Loucy (cell line): ENCODE data around the gene SDK2.

Experiments
- CTCF ChIP-seq: fragments of 200-600 bp; sonication (generic); conservative IDR thresholded peaks from 2 replicates; pipeline ENCODE4 v1.5.1; 2014; ENCODE audit warnings: mild to moderate bottlenecking, antibody characterized with exemption, low read length
- EZH2phosphoT487 ChIP-seq: fragments of 200-600 bp; IDR thresholded peaks from 2 replicates; pipeline ENCODE4 v1.6.1; 2018; ENCODE audit warnings: antibody characterized with exemption, mild to moderate bottlenecking, moderate library complexity, borderline replicate concordance

- no peak for TF ChIP-seq CTCF
- no peak for TF ChIP-seq EZH2phosphoT487
These were observed 6.4 kb downstream of the SDK2 start for GRCh38 chr17:73637866-73638265.
